UCSD-AML1 (cell line): ENCODE results near the gene UGT2B28.
A peak's percentile ranks its signal among the peaks of the same experiment; 100 is the strongest.
"Not testable (repeated sequence)": the region's sequence is repeated elsewhere in the genome, so short reads cannot be mapped to it uniquely, and the experiment has no call there.

ENCODE experiments used
- DNase-seq: peaks from one replicate; lab custom pipeline; 2025; ENCODE audit not compliant: unreplicated experiment; lab: John Stamatoyannopoulos, UW

UGT2B28 gene

DNA sequence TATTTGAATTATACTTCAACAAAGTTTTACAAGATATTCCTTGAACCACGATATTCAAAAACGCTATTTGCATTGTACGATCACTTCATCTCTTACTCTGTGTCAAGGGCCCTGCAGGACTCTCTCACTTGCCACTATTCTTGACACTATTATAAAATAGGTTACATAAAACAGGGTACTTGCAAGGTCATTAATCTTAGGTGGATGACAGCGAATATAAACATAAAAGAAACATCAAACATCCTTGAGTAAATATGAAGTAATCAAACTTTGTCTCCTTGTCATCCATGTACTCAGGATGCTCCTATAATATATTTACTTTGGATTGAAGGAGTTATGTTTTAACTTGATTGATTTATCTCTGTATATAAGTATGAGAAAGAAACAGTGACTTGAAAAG lies at the start of gene UGT2B28:
UGT2B28 (plus strand) TSS at position 395 of the 400 bp plus-strand sequence. CDS start 26 bp downstream, outside the sequence.
- DNase-seq: not testable (repeated sequence)

DNA sequence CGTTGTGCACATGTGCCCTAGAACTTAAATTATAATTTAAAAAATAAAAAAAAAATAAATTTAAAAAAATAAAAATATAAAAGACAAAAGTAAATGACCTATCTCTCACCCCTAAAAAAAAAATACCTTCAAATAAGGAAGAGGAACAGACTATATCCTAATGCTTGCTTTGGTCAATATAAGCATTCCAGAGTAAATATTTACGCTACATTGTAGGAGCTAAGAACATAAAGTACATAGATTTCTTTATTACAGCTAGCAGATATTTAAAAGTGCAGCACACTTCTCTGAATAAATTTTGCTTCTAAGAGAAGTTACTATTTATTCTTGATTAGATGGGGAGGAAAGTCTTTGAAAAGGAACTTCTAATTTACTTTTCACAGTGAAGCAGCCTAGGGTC lies 41.2 kb upstream of the UGT2B28 start:
- DNase-seq: no peak

DNA sequence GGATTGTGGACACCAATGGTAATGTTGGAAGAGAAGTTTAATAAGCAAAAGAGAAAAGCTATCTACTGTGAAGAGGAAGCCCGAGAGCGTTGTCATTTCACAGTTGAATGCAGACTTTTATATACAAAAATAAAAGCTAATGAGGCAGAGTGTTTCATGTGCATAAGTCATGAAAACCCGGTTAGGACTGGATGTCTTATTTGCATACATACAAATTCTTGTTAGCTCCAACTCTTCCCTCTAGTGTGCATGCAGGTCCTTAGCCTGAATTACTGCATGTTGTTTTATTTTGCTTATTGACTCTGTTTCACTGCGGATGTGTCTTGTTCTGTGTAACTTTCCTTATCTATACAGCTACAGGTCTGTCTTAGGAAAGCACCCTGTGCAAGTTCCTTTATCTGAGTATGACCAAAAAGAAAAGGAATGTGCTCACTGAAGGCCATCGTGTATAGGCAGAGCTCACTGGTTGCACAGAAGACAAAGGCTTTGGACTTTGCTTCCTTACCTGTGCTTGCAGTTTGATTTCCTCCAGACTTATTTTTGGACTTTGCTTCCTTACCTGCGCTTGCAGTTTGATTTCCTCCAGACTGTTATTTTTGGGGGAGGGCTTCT lies 40.6 kb upstream of the UGT2B28 start:
- no peak for DNase-seq

DNA sequence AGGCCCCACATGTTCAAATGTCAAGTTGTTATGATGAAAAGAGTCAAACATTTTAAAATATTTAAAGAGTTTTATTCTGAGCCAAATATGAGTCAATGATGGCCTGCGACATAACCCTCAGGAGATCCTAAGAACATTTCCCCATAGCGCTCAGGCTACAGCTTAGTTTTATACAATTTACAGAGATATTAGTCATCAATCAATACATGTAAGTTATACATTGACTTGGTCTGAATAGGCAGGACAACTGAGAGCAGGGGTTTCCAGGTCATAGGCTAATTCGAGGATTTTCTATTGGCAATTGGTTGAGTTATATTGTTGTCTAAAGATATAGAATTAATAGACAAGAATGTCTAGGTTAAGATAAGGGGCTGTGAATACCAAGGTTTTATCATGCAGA lies 39.5 kb upstream of the UGT2B28 start:
- not testable (repeated sequence) for DNase-seq

DNA sequence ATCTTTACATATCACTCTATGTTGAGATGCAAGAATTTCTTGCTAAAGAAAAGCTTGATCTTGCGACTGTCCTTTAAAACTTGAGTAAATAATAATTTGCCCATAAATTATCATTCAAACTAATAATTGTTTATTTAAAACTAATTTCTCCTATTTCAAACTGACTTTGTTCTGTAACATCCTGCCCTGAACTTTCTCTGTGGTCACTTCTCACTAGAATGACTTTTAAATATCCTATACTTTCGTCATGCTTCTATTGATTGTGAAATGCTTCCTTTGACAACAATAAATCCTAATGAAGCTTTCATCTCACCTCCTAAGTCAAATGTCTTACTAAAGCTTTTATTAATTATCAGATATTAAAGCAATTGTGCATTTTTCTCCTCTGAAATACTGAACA lies 38.5 kb upstream of the UGT2B28 start:
- not testable (repeated sequence) for DNase-seq

DNA sequence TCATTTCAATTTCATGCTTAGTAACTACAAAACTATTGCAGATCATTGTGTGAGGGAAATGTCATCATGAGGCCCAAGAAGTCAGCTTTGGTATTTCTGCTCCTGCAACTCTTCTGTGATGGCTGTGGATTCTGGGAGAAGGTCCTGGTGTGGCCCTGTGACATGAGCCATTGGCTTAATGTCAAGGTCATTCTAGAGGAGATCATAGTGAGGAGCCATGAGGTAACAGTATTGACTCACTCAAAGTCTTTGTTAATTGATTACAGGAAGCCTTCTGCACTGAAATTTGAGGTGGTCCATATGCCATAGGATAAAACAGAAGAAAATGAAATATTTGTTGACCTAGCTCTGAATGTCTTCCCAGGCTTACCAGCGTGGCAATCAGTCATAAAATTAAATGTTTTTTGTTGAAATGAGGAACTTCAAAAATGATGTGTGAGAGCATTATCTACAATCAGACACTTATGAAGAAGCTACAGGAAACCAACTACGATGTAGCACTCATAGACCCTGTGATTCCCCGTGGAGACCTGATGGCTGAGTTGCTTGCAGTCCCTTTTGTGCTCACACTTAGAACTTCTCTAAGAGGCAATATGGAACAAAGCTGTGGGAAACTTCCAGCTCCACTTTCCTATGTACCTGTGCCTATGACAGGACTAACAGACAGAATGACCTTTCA lies 37.6 kb upstream of the UGT2B28 start:
- DNase-seq: not testable (repeated sequence)

DNA sequence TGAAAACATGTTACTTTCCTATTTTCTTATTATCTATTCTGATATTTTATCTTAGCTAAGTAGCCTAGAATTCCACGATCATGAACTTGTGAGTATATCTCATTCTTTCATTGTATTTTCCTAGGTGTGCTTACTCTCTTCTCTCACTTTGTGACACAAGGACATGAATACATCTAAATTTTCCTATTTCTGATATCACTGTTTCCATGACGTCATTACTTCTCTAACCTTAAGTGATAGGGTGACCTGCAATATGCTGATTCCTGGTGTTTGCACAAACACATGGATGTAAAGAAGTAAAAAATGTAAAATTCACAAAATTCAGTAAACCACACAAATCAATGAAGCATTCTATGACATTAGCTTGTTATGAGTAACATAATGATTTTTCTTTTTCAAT lies 29.4 kb upstream of the UGT2B28 start:
- not testable (repeated sequence) for DNase-seq

DNA sequence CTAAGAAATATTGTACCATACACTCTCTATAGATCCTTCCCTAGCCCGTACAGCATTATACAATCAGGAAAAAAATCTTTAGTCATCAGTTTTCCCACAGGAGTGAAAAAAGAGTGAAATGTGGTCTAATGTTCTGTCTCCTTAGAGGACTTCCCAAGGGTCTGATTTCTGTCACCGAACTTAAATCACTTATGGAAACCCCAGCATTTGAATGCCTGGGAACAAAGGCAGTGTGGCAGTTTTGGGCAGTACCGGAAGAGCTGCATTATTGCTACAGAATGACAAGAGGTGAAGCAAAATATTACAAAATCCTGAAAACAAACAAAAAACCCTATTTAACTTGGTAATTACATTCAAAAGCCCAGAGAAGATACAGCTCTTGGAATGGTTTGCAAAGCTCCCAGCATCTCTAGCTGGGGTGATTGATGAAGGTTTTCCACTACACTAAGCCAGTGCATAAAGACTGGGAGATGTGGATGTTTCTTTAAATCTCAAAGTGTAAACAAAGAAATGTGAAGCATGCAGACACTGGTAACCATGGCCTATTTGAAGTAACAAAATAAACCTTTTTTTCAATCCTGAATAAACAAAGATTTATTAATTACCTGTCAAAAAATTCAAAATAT lies 27.0 kb upstream of the UGT2B28 start:
- not testable (repeated sequence) for DNase-seq

DNA sequence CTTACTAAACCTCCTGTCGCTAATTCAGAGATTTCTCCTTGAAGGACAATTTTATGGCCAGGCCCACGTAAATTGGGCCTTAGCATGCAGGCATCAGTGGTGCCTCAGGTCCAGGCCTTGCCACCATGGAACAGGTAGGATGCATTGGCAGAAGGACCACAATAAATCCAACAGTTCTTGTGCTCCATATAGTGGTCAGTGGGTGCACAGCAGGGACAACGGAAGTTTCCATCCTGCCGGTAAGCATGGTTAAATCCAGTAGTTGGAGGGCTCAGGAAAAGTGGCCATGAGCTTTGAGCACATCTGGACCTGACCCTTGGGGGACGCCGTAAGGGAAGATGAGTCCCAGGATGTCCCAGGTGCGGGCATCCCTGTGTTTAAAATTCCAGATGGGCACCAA lies 11.7 kb upstream of the UGT2B28 start:
- not testable (repeated sequence) for DNase-seq

DNA sequence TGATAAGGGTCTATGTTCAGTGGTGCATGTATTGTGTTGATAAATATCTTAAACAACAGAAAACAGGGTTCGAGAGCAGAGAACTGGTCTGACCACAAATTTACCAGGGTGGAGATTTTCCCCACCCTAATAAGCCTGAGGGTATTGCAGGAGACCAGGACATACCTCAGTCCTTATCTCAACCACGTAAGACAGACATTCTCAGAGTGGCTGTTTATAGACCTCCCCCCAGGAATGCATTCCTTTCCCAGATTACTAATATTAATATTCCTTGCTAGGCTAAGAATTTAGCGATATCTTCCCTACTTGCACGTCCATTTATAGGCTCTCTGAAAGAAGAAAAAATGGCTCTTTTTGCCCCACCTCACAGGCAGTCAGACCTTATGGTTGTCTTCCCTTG lies 16.1 kb downstream of the UGT2B28 start:
- DNase-seq: not testable (repeated sequence)

DNA sequence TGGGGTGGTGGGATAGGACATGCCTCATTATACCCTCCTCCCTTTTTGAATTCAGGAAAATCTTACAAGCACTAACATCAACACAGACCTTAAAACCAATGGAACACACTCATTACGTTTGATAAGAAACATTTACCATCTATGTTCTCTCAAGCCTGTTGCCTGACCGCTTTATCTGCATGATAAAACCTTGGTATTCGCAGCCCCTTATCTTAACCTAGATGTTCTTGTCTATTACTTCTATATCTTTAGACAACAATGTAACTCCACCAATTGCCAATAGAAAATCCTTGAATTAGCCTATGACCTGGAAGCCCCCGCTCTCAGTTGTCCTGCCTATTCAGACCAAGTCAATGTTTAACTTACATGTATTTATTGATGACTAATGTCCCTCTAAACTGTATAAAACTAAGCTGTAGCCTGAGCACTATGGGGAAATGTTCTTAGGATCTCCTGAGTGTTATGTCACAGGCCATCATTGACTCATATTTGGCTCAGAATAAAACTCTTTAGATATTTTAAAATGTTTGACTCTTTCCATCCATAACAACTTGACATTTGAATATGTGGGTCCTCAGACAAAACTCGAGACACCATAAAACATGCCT lies 28.3 kb downstream of the UGT2B28 start:
- not testable (repeated sequence) for DNase-seq

DNA sequence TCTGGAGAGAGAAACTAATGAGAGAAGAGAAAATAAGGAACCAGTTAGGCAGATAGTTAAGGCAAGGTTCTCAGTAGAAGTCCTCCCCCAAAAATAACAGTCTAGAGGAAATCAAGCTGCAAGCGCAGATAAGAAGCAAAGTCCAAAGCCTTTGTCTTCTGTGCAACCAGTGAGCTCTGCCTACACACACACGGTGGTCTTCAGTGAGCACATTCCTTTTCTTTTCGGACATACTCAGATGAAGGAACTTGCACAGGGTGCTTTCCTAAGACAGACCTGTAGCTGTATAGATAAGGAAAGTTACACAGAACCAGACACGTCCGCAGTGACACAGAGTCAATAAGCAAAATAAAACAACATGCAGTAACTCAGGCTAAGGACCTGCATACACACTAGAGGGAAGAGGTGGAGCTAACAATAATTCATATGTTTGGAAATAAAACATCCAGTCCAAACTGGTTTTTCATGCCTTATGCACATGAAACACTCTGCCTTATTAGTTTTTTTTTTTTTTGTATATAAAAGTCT lies 29.3 kb downstream of the UGT2B28 start:
- peak; percentile 40 for DNase-seq

DNA sequence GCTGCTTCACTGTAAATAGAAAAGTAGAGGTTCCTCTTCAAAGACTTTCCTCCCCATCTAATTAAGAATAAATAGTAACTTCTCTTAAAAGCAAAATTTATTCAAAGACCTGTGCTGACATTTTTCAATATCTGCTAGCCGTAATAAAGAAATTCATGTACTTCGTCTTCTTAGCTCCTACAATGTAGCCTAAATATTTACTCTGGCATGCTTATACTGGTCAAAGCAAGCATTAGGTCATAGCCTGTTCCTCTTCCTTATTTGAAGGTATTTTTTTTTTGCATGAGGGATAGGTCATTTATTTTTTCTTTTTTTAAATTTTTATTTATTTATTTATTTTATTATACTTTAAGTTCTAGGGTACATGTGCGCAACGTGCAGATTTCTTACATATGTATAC lies 30.0 kb downstream of the UGT2B28 start:
- not testable (repeated sequence) for DNase-seq

DNA sequence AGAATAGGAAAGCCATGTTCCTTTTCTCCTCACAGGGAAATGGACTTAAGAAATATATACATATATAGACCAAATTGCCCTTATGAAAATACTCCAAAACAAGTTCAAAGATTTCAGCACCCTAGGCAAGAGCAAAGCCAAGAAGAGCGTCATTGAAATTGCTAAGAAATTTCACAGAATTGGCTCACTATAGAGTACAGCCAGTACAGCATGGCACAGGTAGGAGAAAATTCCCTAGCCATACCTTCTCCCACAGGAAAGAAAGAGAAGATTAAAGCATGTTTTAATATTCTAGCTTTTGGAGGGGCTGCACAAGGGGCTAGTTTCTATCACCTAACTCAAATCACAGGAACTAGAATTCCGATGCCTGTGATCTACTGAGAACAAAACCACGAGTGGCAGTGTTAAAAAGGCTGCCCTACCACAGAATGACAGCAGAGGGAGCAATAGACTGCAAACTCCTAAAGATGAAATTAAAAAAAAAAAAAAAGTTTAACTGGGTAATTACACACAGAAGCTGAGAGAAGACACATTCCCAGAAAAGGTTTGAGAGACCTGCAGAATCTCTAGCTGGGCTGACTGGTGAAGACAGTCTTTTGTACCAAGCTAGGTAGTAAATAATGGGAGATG lies 37.5 kb downstream of the UGT2B28 start:
- DNase-seq: peak; percentile 15

DNA sequence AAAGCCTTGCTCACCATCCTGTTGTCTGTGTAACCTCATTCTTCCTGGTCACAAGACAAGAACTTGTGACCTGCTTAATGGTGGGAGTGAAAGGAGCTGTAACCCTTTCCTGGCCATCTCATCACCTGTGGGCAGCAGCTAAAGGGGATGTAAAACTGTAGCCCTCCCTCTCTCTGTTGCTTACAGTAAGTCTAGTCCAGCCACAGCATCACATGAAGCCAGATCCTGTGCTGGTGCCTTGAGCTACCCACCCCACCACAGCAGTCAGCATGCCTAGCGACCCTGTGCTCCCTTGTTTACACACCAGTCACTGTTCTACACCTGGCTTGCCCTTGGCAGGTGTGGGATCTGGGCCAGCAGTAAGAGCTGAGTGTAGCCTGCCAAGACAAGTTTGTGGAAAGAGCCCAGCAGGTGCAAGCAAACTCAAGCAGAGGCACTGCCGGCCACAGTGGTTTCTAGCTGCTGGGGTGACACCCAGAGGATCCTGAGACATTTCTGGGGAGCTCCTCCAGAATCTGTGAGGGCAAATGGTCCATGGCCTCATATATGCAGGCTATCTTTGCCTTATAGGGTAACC lies 41.0 kb downstream of the UGT2B28 start:
- DNase-seq: no peak

DNA sequence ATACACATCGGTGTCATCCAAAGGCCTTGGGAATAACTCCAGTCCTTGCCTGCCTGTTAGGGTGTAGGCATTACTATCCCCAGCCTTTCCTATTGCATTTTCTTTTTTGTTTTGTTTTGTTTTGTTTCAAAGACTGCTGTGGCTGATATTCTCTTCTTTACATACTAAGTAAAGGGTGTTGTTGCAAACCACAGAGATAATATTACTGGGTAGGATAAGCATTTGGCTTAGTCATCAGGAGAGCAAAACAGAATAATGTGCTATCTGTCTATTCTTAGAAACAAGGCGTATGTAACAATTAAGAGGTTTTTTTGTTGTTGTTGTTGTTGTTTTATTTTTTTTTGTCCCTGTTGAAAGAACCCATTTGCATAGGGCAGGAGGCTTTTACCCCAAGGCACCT lies 41.8 kb downstream of the UGT2B28 start:
- no peak for DNase-seq

DNA sequence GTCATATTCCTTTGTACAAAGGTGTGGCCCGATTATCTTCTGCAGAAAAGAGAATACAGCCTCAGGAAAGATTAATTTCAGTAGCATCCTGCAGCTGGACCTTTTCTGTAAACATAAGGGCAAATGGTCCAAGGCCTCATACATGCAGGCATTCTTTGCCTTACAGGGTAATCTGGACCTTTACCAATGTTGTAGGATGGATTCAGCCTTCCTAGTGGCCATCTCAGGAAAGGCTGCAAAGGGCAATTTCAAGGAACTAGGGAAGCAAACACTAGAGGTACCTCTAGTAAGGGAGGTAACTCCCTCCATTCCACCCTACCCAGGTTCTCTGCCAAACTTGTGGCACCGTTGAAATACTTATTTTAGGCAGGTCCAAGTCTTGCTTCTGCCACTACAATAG lies 43.0 kb downstream of the UGT2B28 start:
- DNase-seq: no peak

DNA sequence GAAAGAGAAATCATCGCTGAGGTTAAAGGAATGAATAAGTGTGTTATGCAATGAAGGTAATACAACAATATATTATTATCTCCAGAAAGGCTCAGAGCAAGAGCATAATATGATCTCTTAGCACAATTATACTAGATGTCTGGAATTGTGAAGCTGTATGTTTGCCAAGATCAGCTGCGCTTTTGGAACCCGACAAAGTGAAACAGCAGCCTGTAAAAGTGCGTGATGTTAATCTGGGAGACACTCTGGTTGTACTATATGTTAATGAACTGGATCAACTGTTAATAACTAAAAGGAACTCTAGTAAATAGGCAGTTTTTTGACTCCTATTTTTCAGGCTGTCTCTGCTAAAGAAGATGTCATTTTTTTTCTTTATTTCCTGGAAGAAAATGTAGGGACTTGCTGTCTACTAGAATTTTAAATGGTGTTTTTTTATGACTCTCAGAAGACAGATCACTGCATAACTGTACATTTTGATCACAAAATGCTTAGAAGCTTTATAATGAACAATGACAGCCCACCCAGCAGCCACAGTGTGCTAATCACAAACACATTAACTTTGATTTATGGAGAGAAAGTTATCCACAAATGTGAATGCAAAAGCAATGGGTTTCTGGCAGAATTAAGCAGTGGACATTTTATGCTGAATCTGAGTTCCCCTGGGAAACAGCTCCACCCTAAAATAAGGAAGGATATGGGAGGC lies 50.2 kb downstream of the UGT2B28 start:
- DNase-seq: no peak

DNA sequence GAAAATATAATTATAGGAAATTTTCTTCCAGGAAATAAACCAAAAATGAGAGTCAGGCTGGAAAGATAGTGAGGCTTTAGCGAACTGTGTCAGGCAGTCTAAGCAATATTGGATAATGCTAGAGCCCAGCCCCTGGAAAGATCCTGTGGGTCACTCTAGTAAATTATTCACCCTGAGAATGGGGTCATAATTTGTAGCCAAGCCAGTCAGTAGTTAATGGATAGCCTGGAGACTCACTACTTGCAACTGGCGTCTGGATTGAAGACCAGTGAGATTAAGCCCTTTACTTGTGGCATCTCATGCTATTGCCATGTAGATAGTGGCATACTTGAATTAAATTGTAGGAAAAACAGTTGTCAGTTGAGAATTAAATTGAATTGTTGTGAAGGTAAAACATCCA lies 51.0 kb downstream of the UGT2B28 start:
- DNase-seq: not testable (repeated sequence)

DNA sequence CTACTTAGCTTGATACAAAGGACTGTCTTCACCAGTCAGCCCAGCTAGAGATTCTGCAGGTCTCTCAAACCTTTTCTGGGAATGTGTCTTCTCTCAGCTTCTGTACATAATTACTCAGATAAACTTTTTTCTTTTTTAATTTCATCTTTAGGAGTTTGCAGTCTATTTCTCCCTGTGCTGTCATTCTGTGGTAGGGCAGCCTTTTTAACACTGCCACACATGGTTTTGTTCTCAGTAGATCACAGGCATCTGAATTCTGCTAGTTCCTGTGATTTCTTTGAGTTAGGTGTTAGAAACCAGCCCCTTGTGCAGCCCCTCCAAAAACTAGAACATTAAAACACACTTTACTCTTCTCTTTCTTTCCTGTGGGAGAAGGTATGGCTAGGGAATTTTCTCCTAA lies 55.2 kb downstream of the UGT2B28 start:
- not testable (repeated sequence) for DNase-seq
